GM10847 (cell line): ENCODE results near the gene NTF3.

Experiments used
- POLR2A ChIP-seq: IDR thresholded peaks from 2 replicates; pipeline ENCODE4 v1.6.1; 2011; ENCODE audit not compliant: insufficient read length; ENCODE audit errors: extremely low read depth

Gene NTF3

DNA sequence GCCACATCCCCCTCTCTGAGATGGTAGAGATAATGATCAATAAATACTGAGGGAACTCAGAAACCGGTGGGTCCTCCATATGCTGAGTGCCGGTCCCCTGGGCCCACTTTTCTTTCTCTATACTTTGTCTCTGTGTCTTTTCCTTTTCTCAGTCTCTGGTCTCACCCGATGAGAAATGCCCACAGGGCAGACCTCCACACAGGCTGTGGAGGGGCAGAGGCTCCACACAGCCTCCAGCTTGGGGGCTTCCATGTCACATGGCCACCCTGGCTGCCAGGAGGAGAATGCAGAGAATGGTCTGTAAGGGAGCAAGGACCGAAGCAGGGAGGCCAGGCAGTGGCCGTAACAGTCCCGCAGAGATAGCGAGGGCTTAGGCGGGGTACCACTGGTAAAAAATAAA is 105.9 kb downstream of the NTF3 start:
- no peak for TF ChIP-seq POLR2A
